ENCODE data around the gene C1orf116. TPM values are rescaled to one million over a fixed set of nuclear protein-coding genes. Genes with fewer than 3 reads are reported as not detected.

Gene C1orf116
- total RNA-seq, 1 donor: not detected

GRCh38 chr1:206987873-206988272 is 44.7 kb downstream of the C1orf116 start:
- H3K27ac ChIP-seq (ENCODE audit: low read depth, low read length): no peak overlapping the region
- no peak overlapping the region for H2AFZ ChIP-seq (ENCODE audit: low read length)
- no peaks in the 10 kb centered on the region for H3K4me1 ChIP-seq (ENCODE audit: insufficient read depth, low read length)
- TF ChIP-seq CTCF (IDR thresholded peaks at IDR 0.05; ENCODE audit: extremely low read depth, low read depth, low read length): no peak
- peaks cover 39% of the 10 kb centered on the region for H3K27me3 ChIP-seq (ENCODE audit: insufficient read depth, low read length)
- H3K79me2 ChIP-seq (ENCODE audit: insufficient read depth, low read length): no peaks in the 10 kb centered on the region
- H3K4me2 ChIP-seq (ENCODE audit: insufficient read depth, low read length): no peak overlapping the region
- no peaks in the 10 kb centered on the region for H3K9me3 ChIP-seq (ENCODE audit: low read depth, low read length)
- no peak overlapping the region for H3K4me3 ChIP-seq (ENCODE audit: insufficient read depth, low read length)
- DNase-seq (ENCODE audit: insufficient read length, low spot score, missing footprints): no peak
- H3K36me3 ChIP-seq (ENCODE audit: insufficient read depth, low read length): no peaks in the 10 kb centered on the region
- H4K20me1 ChIP-seq (ENCODE audit: insufficient read depth, low read length): no peaks in the 10 kb centered on the region

GRCh38 chr1:206986885-206987284 is 45.7 kb downstream of the C1orf116 start:
- no peak for DNase-seq (ENCODE audit: insufficient read length, low spot score, missing footprints)
- Histone ChIP-seq H3K9me3 (ENCODE audit: low read depth, low read length) (no peaks in the 10 kb centered on the region), H3K36me3 (ENCODE audit: insufficient read depth, low read length) (no peaks in the 10 kb centered on the region), H3K4me1 (ENCODE audit: insufficient read depth, low read length) (no peaks in the 10 kb centered on the region), H3K4me2 (ENCODE audit: insufficient read depth, low read length) (no peak overlapping the region), H3K4me3 (ENCODE audit: insufficient read depth, low read length) (no peak overlapping the region), H3K27ac (ENCODE audit: low read depth, low read length) (no peak overlapping the region), H2AFZ (ENCODE audit: low read length) (no peak overlapping the region), H3K79me2 (ENCODE audit: insufficient read depth, low read length) (no peaks in the 10 kb centered on the region), H4K20me1 (ENCODE audit: insufficient read depth, low read length) (no peaks in the 10 kb centered on the region), H3K27me3 (ENCODE audit: insufficient read depth, low read length) (peaks cover 40% of the 10 kb centered on the region)
- no peak for TF ChIP-seq CTCF (IDR thresholded peaks at IDR 0.05; ENCODE audit: extremely low read depth, low read depth, low read length)

- Histone ChIP-seq H3K79me2 (ENCODE audit: insufficient read depth, low read length) (no peaks in the 10 kb centered on the region), H3K9me3 (ENCODE audit: low read depth, low read length) (no peaks in the 10 kb centered on the region), H3K36me3 (ENCODE audit: insufficient read depth, low read length) (no peaks in the 10 kb centered on the region), H3K4me2 (ENCODE audit: insufficient read depth, low read length) (no peak overlapping the region), H3K4me3 (ENCODE audit: insufficient read depth, low read length) (no peak overlapping the region), H4K20me1 (ENCODE audit: insufficient read depth, low read length) (no peaks in the 10 kb centered on the region), H3K27ac (ENCODE audit: low read depth, low read length) (no peak overlapping the region), H3K4me1 (ENCODE audit: insufficient read depth, low read length) (no peaks in the 10 kb centered on the region), H3K27me3 (ENCODE audit: insufficient read depth, low read length) (peaks cover 40% of the 10 kb centered on the region), H2AFZ (ENCODE audit: low read length) (no peak overlapping the region)
- no peak for TF ChIP-seq CTCF (IDR thresholded peaks at IDR 0.05; ENCODE audit: extremely low read depth, low read depth, low read length)
- DNase-seq (ENCODE audit: insufficient read length, low spot score, missing footprints): no peak
These were observed 46.2 kb downstream of the C1orf116 start for GRCh38 chr1:206986402-206986801.

GRCh38 chr1:206985162-206985749 is 47.3 kb downstream of the C1orf116 start:
- no peak overlapping the region for H2AFZ ChIP-seq (ENCODE audit: low read length)
- no peak overlapping the region for H3K4me3 ChIP-seq (ENCODE audit: insufficient read depth, low read length)
- TF ChIP-seq CTCF (IDR thresholded peaks at IDR 0.05; ENCODE audit: extremely low read depth, low read depth, low read length): no peak
- H3K4me1 ChIP-seq (ENCODE audit: insufficient read depth, low read length): no peaks in the 10 kb centered on the region
- H3K27me3 ChIP-seq (ENCODE audit: insufficient read depth, low read length): peaks cover 39% of the 10 kb centered on the region
- no peaks in the 10 kb centered on the region for H4K20me1 ChIP-seq (ENCODE audit: insufficient read depth, low read length)
- no peaks in the 10 kb centered on the region for H3K9me3 ChIP-seq (ENCODE audit: low read depth, low read length)
- no peak overlapping the region for H3K4me2 ChIP-seq (ENCODE audit: insufficient read depth, low read length)
- H3K36me3 ChIP-seq (ENCODE audit: insufficient read depth, low read length): no peaks in the 10 kb centered on the region
- H3K27ac ChIP-seq (ENCODE audit: low read depth, low read length): no peak overlapping the region
- no peak for DNase-seq (ENCODE audit: insufficient read length, low spot score, missing footprints)
- no peaks in the 10 kb centered on the region for H3K79me2 ChIP-seq (ENCODE audit: insufficient read depth, low read length)
